ENCODE data around the gene PAN3. TPM values are rescaled to one million over a fixed set of nuclear protein-coding genes. Genes with fewer than 3 reads are reported as not detected.

PAN3 gene
- total and polyA plus RNA-seq, 2 of the 8 experiments (the other 6 are each of a cell fraction or from before 2014, with no cell fraction given) = 12.7 to 39.3 TPM

DNA sequence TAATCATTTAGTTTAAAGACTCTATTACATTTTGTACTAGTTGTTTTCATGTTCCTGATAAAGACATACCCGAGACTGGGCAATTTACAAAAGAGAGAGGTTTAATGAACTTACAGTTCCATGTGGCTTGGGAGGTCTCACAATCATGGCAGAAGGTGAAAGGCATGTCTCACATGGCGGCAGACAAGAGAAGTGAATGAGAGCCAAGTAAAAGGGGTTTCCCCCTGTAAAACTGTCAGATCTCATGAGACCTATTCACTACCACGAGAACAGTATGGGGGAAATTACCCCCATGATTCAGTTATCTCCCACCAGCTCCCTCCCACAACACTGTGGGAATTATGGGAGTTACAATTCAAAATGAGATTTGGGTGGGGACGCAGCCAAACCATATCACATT lies 129.2 kb downstream of the PAN3 start (continued):
- TF ChIP-seq, protein P1, sequence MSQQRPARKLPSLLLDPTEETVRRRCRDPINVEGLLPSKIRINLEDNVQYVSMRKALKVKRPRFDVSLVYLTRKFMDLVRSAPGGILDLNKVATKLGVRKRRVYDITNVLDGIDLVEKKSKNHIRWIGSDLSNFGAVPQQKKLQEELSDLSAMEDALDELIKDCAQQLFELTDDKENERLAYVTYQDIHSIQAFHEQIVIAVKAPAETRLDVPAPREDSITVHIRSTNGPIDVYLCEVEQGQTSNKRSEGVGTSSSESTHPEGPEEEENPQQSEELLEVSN (IDR thresholded peaks at IDR 0.05) = no peak
